Duodenal mucosa (tissue), 2 donors: ENCODE results near the gene OSBPL3.
"Not testable (repeated sequence)": the region's sequence is repeated elsewhere in the genome, so short reads cannot be mapped to it uniquely, and the experiment has no call there.

Experiments used
- H3K27ac ChIP-seq: one replicate; pipeline ENCODE4 v1.7.0; 2013; ENCODE audit warnings: low read depth, low read length
- H3K27me3 ChIP-seq, 2 donors: one replicate each; pipeline ENCODE4 v1.7.0; 2013; ENCODE audit warnings: low read length in 2 of 2, control low read depth in 1 of 2; ENCODE audit not compliant: insufficient read depth in 2 of 2, control insufficient read depth in 1 of 2
- H3K36me3 ChIP-seq, 2 donors: one replicate each; pipeline ENCODE4 v1.7.0; 2013; ENCODE audit warnings: low read length in 2 of 2, control low read depth in 1 of 2; ENCODE audit not compliant: insufficient read depth in 2 of 2, control insufficient read depth in 1 of 2
- H3K4me1 ChIP-seq, 2 donors: one replicate each; pipeline ENCODE4 v1.7.0; 2013; ENCODE audit warnings: low read length in 2 of 2, control low read depth in 1 of 2; ENCODE audit not compliant: insufficient read depth in 2 of 2, control insufficient read depth in 1 of 2
- H3K4me3 ChIP-seq, 2 donors: one replicate each; pipeline ENCODE4 v1.7.0; 2013; ENCODE audit warnings: low read length in 2 of 2, low read depth in 1 of 2
- H3K9ac ChIP-seq, 2 donors: one replicate each; pipeline ENCODE4 v1.7.0; 2013; ENCODE audit warnings: low read length in 2 of 2, low read depth in 1 of 2
- H3K9me3 ChIP-seq, 2 donors: one replicate each; pipeline ENCODE4 v1.7.0; 2013; ENCODE audit warnings: low read length in 2 of 2, control low read depth in 1 of 2; ENCODE audit not compliant: control insufficient read depth in 1 of 2

OSBPL3 gene

DNA sequence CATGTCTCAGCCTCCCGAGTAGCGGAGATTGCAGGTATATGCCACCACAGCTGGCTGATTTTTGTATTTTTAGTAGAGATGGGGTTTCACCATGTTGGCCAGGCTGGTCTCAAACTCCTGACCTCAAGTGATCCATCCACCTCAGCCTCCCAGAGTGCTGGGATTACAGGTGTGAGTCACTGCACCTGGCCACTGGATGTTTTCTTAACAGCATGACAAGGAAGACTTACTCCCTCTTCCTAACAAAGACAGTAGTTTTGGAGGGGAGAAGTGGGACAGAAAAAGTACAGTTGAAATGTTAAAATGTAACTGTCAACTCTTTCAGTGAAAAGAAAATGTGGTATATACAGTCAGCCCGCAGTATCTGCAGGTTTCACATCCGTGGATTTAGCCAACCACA is 76.0 kb downstream of the OSBPL3 start:
- H3K27ac ChIP-seq, result not testable (repeated sequence)
- peaks cover 23 to 40% of the 10 kb centered on the region in 2 donors for H3K4me1 ChIP-seq

DNA sequence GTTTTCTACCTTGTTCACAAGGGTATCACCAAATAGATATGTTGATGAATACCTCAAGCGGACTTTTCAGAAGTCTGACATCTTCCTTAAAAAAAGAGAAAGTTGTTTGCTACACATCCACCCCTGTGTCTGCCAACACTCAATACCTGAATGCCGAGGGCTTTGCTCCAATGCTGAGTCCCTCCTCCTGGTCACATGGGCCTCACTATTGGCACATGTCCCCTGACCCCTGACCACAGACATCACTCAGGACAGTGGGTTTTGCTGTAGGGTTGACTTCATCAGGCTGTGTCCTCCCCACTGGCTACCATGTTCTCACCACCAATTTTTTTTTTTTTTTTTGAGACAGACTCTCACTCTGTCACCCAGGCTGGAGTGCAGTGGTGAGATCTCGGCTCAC is 76.4 kb downstream of the OSBPL3 start:
- Histone ChIP-seq H3K4me3 (no peak overlapping the region), H3K9ac (no peak overlapping the region), H3K9me3 (no peaks in the 10 kb centered on the region), H3K36me3 (no peaks in the 10 kb centered on the region), H3K27me3 (no peaks in the 10 kb centered on the region), H3K27ac (no peak overlapping the region), H3K4me1 (peaks cover 23 to 42% of the 10 kb centered on the region in 2 donors)

More for the DNA sequence above, 76.0 kb downstream of the OSBPL3 start:
- H3K9me3 ChIP-seq, H3K36me3 ChIP-seq, H3K27me3 ChIP-seq, H3K9ac ChIP-seq, H3K4me3 ChIP-seq: not testable (repeated sequence)

DNA sequence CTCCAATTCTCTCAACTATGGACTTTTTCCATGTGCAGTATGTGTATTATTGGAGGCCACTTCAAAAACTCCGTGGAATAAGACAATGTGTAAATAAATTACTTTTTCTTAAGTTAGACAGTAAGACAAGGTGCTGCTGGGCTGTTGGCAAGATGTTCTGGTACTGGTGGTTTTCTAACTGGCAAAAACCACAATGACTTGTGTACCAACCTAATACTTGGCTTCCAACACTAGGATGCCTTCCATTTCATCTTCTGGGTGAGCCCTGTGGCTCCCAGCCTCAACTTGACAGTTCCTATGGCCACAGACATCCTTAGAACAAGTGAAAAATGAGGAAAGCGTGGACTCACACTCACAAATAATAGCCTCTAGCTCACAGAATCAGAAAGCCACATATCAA is 77.0 kb downstream of the OSBPL3 start:
- Histone ChIP-seq H3K36me3 (no peaks in the 10 kb centered on the region), H3K4me1 (peaks cover 23 to 37% of the 10 kb centered on the region in 2 donors), H3K9me3 (no peaks in the 10 kb centered on the region), H3K4me3 (no peak overlapping the region), H3K27me3 (no peaks in the 10 kb centered on the region), H3K27ac (no peak overlapping the region), H3K9ac (no peak overlapping the region)

DNA sequence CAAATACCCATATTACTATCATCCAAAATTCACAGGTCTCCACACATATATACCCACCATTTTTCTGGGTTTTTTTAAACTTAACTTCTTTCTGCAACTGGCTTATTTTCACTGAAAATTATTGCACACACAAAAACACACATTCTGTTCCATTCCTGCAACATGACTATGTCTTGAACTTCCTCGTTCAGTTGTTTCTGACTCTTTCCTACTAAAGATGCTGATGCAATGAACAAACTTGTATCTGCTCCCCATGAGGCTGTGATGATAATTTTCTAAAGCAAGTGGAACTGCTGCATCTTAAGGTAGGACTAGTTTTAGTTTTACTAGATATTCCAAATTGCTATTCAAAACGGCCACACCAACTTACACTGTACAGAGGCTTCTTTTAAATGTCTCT is 77.7 kb downstream of the OSBPL3 start:
- H3K4me3 ChIP-seq, result no peak overlapping the region
- H3K4me1 ChIP-seq, result peaks cover 20 to 31% of the 10 kb centered on the region in 2 donors
- H3K9me3 ChIP-seq, result no peaks in the 10 kb centered on the region
- H3K27ac ChIP-seq, result no peak overlapping the region
- no peaks in the 10 kb centered on the region for H3K27me3 ChIP-seq
- no peaks in the 10 kb centered on the region for H3K36me3 ChIP-seq
- no peak overlapping the region for H3K9ac ChIP-seq

- Histone ChIP-seq H3K4me3 (no peak overlapping the region), H3K27me3 (no peaks in the 10 kb centered on the region), H3K36me3 (no peaks in the 10 kb centered on the region), H3K9me3 (no peaks in the 10 kb centered on the region), H3K9ac (no peak overlapping the region), H3K4me1 (peaks cover 19 to 24% of the 10 kb centered on the region in 2 donors), H3K27ac (no peak overlapping the region)
These were observed 80.1 kb downstream of the OSBPL3 start for GRCh38 chr7:24899905-24900304.

DNA sequence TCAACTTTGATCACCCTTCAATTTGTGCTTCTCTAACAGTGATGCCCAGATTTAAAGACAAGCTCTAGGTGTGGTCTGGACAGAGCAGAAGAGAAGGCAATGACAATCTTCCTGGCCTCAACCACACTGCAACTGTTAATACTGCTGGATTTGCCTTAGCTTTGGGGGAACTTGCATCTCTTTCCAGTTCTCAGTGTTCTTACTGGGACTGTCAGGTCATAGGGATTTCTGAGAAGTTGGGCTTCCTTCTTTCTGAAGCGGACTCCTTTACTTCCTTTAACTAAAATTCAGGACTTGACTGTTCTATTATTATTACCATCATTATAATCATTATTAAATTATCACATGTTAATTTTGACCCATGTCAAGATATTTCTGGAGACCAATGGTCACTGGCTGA is 80.8 kb downstream of the OSBPL3 start:
- H3K4me1 ChIP-seq, result peaks cover 13 to 23% of the 10 kb centered on the region in 2 donors
- no peak overlapping the region for H3K27ac ChIP-seq
- H3K4me3 ChIP-seq, result no peak overlapping the region

DNA sequence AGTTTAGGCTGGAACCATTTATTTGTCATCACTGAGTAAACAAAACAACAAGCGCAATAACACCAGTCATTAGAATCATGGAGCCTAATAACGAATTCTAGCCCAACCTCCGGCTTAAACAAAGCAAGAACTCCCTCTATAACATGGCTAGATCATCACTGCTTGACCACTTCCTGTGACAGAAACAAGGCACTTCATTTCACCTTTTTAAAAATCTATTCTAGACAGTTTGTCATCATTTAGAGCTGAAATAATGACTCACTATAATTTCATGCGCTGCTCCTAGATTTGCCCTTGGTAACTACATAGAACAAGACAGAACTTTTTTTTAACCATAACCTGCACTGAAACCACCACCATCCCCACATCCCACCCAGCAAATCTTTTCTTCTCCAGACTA is 81.3 kb downstream of the OSBPL3 start:
- H3K36me3 ChIP-seq, result no peaks in the 10 kb centered on the region
- no peak overlapping the region for H3K9ac ChIP-seq
- peaks cover 13 to 23% of the 10 kb centered on the region in 2 donors for H3K4me1 ChIP-seq
- H3K9me3 ChIP-seq, result no peaks in the 10 kb centered on the region
- H3K27me3 ChIP-seq, result no peaks in the 10 kb centered on the region
- no peak overlapping the region for H3K4me3 ChIP-seq
- no peak overlapping the region for H3K27ac ChIP-seq

More for the DNA sequence above, 80.8 kb downstream of the OSBPL3 start:
- H3K9ac ChIP-seq, result no peak overlapping the region
- no peaks in the 10 kb centered on the region for H3K27me3 ChIP-seq
- no peaks in the 10 kb centered on the region for H3K9me3 ChIP-seq
- no peaks in the 10 kb centered on the region for H3K36me3 ChIP-seq

DNA sequence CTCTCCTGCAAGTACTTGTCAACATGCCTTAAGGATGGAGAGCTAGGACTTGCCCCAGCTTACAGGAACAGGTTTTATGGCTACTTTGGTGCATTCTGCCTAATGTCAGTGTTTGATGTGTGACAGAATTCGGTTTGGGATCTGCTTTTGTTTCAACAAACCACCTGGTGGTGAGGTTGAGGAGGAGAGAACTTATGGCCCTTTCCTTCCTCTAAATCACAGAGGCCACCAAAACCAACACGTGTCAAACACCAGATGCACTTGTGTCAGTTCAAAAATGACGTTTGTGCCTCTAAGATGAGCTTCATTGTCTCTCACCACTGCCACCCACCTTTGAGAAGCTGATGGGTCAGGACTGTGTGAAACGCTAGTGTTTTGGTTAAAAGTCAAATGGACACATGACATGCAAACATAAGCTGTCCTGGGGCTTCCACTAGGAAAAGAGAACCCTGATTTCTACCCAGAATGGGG is 83.9 kb downstream of the OSBPL3 start:
- no peak overlapping the region for H3K27ac ChIP-seq
- no peaks in the 10 kb centered on the region for H3K36me3 ChIP-seq
- H3K4me1 ChIP-seq, result peaks cover 13 to 15% of the 10 kb centered on the region in 2 donors
- no peaks in the 10 kb centered on the region for H3K27me3 ChIP-seq
- H3K4me3 ChIP-seq, result no peak overlapping the region
- H3K9ac ChIP-seq, result no peak overlapping the region
- H3K9me3 ChIP-seq, result no peaks in the 10 kb centered on the region

DNA sequence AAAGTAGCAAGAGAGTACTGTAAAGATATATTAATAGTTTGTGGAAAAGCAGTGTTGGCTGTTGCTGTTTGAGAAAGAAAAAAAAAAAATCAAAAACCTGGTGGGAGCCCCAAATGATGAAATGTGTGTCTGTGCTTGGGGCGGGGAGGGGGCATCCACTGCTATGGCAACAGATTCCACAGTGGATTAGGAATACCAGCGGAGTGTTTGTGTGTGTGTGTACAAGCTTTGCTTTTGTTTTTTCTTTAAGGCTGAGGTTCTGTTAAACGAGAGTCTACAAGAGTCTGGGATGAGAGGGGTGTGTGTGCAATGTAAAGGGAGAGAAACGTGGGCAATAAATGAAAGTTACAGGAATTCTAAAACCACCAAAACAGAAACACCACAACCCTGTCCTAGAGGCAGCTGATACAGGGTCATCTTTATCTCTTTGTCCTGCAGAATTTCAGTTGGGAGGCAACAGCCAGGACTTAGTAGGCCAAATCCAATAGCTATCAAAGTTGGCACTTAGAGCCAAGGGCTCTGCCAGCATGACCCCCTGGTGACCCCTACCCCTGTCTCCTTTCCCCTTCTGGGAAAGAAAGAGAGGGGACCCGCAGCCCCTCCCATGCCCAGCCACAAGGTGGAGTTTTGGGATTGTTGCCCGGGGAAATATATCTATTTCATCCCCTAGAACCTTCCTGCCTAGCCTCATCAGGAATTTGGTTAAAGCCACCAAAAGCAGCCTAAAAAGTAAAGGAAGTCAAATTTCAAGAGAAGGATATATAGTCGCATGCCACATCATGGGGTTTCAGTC is 85.4 kb downstream of the OSBPL3 start:
- Histone ChIP-seq H3K27ac (no peak overlapping the region), H3K4me3 (no peak overlapping the region), H3K9ac (no peak overlapping the region), H3K4me1 (peaks cover 13 to 15% of the 10 kb centered on the region in 2 donors), H3K36me3 (peaks cover 3 to 4% of the 10 kb centered on the region in 2 donors), H3K27me3 (no peaks in the 10 kb centered on the region), H3K9me3 (no peaks in the 10 kb centered on the region)

GRCh38 chr7:24891311-24891735 is 88.7 kb downstream of the OSBPL3 start:
- H3K27ac ChIP-seq, result no peak overlapping the region
- no peak overlapping the region for H3K9ac ChIP-seq
- no peaks in the 10 kb centered on the region for H3K27me3 ChIP-seq
- peaks cover 3 to 9% of the 10 kb centered on the region in 2 donors for H3K4me1 ChIP-seq
- peaks cover 3 to 4% of the 10 kb centered on the region in 2 donors for H3K36me3 ChIP-seq
- no peak overlapping the region for H3K4me3 ChIP-seq
- H3K9me3 ChIP-seq, result no peaks in the 10 kb centered on the region
